ENCODE data around the gene HNMT.

DNA sequence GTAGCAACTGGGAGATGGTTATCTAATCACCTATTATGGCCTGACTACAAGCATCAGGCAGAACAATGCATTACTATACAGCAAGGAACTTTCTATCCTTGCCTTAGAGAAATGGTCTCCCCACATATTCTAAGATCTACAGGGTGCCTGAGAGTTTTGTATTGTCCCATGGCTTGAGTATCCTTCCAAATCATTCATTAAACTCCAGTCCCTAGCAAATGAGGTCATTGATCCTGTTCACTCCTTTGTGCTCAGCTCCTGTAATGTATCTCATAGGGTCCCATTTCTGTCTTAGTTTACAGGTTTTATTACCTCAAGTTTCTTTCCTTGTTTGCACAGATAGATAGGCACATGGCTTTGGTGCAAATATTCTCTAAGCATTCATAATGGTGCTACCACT is 9.0 kb downstream of the HNMT start:
- TF ChIP-seq, protein P1, sequence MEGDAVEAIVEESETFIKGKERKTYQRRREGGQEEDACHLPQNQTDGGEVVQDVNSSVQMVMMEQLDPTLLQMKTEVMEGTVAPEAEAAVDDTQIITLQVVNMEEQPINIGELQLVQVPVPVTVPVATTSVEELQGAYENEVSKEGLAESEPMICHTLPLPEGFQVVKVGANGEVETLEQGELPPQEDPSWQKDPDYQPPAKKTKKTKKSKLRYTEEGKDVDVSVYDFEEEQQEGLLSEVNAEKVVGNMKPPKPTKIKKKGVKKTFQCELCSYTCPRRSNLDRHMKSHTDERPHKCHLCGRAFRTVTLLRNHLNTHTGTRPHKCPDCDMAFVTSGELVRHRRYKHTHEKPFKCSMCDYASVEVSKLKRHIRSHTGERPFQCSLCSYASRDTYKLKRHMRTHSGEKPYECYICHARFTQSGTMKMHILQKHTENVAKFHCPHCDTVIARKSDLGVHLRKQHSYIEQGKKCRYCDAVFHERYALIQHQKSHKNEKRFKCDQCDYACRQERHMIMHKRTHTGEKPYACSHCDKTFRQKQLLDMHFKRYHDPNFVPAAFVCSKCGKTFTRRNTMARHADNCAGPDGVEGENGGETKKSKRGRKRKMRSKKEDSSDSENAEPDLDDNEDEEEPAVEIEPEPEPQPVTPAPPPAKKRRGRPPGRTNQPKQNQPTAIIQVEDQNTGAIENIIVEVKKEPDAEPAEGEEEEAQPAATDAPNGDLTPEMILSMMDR (IDR thresholded peaks at IDR 0.05; ENCODE audit: poor library complexity, severe bottlenecking): no peak
- TF ChIP-seq, protein P2, sequence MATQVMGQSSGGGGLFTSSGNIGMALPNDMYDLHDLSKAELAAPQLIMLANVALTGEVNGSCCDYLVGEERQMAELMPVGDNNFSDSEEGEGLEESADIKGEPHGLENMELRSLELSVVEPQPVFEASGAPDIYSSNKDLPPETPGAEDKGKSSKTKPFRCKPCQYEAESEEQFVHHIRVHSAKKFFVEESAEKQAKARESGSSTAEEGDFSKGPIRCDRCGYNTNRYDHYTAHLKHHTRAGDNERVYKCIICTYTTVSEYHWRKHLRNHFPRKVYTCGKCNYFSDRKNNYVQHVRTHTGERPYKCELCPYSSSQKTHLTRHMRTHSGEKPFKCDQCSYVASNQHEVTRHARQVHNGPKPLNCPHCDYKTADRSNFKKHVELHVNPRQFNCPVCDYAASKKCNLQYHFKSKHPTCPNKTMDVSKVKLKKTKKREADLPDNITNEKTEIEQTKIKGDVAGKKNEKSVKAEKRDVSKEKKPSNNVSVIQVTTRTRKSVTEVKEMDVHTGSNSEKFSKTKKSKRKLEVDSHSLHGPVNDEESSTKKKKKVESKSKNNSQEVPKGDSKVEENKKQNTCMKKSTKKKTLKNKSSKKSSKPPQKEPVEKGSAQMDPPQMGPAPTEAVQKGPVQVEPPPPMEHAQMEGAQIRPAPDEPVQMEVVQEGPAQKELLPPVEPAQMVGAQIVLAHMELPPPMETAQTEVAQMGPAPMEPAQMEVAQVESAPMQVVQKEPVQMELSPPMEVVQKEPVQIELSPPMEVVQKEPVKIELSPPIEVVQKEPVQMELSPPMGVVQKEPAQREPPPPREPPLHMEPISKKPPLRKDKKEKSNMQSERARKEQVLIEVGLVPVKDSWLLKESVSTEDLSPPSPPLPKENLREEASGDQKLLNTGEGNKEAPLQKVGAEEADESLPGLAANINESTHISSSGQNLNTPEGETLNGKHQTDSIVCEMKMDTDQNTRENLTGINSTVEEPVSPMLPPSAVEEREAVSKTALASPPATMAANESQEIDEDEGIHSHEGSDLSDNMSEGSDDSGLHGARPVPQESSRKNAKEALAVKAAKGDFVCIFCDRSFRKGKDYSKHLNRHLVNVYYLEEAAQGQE (IDR thresholded peaks at IDR 0.05; ENCODE audit: borderline replicate concordance): no peak
- TF ChIP-seq SMC3 (conservative IDR thresholded peaks at IDR 0.05; ENCODE audit: poor library complexity) (no peak), EZH2 (IDR thresholded peaks at IDR 0.05; ENCODE audit: borderline replicate concordance, insufficient read depth, low read length, poor library complexity, severe bottlenecking) (no peak), RAD21 (conservative IDR thresholded peaks at IDR 0.05) (no peak), EP300 (conservative IDR thresholded peaks at IDR 0.05; ENCODE audit: poor library complexity, severe bottlenecking) (no peak), POLR2AphosphoS5 (IDR thresholded peaks at IDR 0.05) (no peak), MXI1 (conservative IDR thresholded peaks at IDR 0.05; ENCODE audit: poor library complexity, severe bottlenecking) (no peak)
